ENCODE measurements around the gene MROH2A.

Gene MROH2A

DNA sequence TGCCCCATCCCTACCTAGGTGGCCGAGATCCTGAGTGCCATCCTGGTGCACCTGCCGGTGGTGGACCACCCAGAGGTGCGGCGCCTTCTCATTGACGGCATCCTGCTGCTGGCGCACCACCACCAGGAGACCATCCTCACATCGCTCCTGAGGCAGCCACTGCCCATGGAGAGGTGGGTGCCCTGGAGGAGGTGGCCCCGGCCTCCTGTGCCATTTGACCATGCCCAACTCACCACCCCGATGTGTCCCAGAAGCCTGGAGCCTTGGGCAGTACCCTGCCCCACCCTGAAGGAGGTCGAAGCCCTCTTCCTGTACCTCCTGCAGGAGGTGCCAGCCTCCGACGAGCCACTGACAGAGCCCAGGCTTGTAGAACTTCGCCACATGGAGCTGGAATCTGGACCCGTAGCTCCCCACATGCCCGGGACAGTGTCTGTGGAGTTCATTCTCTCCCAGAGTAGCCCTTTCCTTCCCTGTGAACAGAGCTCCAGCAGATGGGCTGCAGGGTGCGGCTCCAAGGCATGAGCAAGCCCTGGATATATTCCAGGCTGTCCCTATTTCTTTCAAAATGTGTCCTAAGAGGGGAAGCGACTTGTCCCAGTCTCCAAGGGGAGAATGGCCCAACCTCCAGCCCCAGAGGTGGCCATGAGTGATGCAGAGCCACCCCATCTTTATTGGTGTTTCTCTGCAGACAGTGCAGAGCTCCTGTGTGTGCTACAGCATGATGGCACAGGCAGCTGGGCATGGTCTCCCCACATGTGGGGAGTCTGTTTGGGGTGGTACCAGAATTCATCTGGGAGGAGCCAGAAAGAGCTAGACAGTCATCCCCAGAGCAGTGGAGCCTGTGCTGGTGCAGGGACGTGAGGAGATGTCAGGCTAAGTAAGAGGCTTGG, 42.0 kb downstream of the MROH2A start:
- Histone ChIP-seq H3K27me3 (no peaks in the 10 kb centered on the region), H3K27ac (no peak overlapping the region), H3K4me3 (ENCODE audit: low read depth in 1 of 2, low read length in 1 of 2) (no peak overlapping the region), H3K36me3 (no peaks in the 10 kb centered on the region), H3K4me1 (ENCODE audit: control insufficient read depth in 1 of 2, insufficient read depth in 1 of 2, low read depth in 1 of 2, low read length in 1 of 2) (no peaks in the 10 kb centered on the region), H3K9me3 (no peaks in the 10 kb centered on the region)
- TF ChIP-seq, protein P1, sequence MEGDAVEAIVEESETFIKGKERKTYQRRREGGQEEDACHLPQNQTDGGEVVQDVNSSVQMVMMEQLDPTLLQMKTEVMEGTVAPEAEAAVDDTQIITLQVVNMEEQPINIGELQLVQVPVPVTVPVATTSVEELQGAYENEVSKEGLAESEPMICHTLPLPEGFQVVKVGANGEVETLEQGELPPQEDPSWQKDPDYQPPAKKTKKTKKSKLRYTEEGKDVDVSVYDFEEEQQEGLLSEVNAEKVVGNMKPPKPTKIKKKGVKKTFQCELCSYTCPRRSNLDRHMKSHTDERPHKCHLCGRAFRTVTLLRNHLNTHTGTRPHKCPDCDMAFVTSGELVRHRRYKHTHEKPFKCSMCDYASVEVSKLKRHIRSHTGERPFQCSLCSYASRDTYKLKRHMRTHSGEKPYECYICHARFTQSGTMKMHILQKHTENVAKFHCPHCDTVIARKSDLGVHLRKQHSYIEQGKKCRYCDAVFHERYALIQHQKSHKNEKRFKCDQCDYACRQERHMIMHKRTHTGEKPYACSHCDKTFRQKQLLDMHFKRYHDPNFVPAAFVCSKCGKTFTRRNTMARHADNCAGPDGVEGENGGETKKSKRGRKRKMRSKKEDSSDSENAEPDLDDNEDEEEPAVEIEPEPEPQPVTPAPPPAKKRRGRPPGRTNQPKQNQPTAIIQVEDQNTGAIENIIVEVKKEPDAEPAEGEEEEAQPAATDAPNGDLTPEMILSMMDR (IDR thresholded peaks at IDR 0.05): no peak

GRCh38 chr2:233820774-233821105, 42.6 kb downstream of the MROH2A start:
- Histone ChIP-seq H3K27me3 (no peaks in the 10 kb centered on the region), H3K9me3 (no peaks in the 10 kb centered on the region), H3K36me3 (no peaks in the 10 kb centered on the region), H3K27ac (no peak overlapping the region), H3K4me1 (ENCODE audit: control insufficient read depth in 1 of 2, insufficient read depth in 1 of 2, low read depth in 1 of 2, low read length in 1 of 2) (no peaks in the 10 kb centered on the region), H3K4me3 (ENCODE audit: low read depth in 1 of 2, low read length in 1 of 2) (no peak overlapping the region)
- TF ChIP-seq, protein P1 (IDR thresholded peaks at IDR 0.05): no peak

DNA sequence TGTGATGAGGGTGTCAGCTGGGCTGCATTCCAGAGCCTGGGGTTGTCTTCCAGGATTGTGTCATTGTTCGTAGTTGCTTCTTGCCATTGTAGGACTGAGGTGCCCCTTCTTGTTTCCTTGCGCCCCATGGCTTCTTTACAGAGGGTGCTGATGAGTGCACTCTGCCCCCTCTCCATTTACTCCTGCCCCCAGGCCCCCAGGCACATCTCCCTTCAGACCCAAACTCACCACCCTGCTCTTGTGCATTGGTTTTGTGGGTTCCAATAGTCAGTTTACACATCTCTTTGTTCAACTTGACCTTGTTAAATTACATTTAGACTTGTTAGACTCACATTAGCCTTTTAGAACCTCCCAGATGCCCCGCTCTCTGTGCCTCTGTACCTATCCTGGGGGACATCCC, 43.1 kb downstream of the MROH2A start:
- H3K4me1 ChIP-seq (ENCODE audit: control insufficient read depth in 1 of 2, insufficient read depth in 1 of 2, low read depth in 1 of 2, low read length in 1 of 2): no peaks in the 10 kb centered on the region
- H3K9me3 ChIP-seq: no peaks in the 10 kb centered on the region
- H3K27me3 ChIP-seq: no peaks in the 10 kb centered on the region
- H3K4me3 ChIP-seq (ENCODE audit: low read depth in 1 of 2, low read length in 1 of 2): no peak overlapping the region
- TF ChIP-seq, protein P1 (IDR thresholded peaks at IDR 0.05): no peak
- H3K36me3 ChIP-seq: no peaks in the 10 kb centered on the region
- H3K27ac ChIP-seq: no peak overlapping the region

GRCh38 chr2:233821709-233822100, 43.6 kb downstream of the MROH2A start:
- Histone ChIP-seq H3K27ac (no peak overlapping the region), H3K27me3 (no peaks in the 10 kb centered on the region)
- TF ChIP-seq, protein P1 (IDR thresholded peaks at IDR 0.05): no peak

DNA sequence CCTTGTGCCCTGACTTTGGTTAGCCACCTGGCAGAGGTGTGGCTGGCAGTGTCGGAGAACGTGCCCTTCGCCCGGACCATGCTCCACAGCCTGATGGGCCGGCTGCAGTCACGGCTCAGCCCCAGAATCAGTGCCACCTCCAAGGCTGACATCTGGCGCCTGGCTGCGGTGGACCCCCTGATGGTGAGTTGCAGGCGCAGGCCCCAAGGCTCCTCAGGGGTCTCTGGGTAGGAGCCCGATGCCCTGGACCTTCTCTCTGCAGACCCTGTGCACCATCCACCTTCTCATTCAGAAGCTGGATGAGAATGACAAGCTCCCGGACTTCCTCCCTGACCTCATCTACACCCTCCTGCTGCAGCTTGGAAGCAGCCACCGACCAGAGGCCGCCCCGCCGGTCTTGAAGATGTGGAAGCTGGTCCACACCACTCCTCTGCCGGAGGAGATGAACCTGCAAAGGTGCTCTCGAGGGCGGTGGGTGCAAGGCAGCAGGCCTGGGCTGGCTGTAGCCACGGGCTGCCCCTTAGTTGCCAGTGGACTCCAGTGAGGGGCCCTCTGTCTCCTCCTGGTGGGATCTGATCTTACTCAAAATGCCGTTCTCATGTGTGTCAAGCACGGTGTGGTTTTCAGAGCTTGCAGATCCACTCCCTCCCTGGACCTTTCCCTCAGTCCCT, 44.1 kb downstream of the MROH2A start:
- no peak overlapping the region for H3K27ac ChIP-seq
- no peaks in the 10 kb centered on the region for H3K9me3 ChIP-seq
- no peaks in the 10 kb centered on the region for H3K4me1 ChIP-seq (ENCODE audit: control insufficient read depth in 1 of 2, insufficient read depth in 1 of 2, low read depth in 1 of 2, low read length in 1 of 2)
- no peaks in the 10 kb centered on the region for H3K36me3 ChIP-seq
- no peaks in the 10 kb centered on the region for H3K27me3 ChIP-seq
- H3K4me3 ChIP-seq (ENCODE audit: low read depth in 1 of 2, low read length in 1 of 2): no peak overlapping the region
- TF ChIP-seq, protein P1 (IDR thresholded peaks at IDR 0.05): no peak

More at GRCh38 chr2:233821709-233822100, 43.6 kb downstream of the MROH2A start:
- H3K4me3 ChIP-seq (ENCODE audit: low read depth in 1 of 2, low read length in 1 of 2): no peak overlapping the region
- no peaks in the 10 kb centered on the region for H3K9me3 ChIP-seq
- H3K4me1 ChIP-seq (ENCODE audit: control insufficient read depth in 1 of 2, insufficient read depth in 1 of 2, low read depth in 1 of 2, low read length in 1 of 2): no peaks in the 10 kb centered on the region
- H3K36me3 ChIP-seq: no peaks in the 10 kb centered on the region
